ENCODE results near the gene CYP27B1.
"Not testable (repeated sequence)": the region's sequence is repeated elsewhere in the genome, so short reads cannot be mapped to it uniquely, and the experiment has no call there.

Gene CYP27B1

DNA sequence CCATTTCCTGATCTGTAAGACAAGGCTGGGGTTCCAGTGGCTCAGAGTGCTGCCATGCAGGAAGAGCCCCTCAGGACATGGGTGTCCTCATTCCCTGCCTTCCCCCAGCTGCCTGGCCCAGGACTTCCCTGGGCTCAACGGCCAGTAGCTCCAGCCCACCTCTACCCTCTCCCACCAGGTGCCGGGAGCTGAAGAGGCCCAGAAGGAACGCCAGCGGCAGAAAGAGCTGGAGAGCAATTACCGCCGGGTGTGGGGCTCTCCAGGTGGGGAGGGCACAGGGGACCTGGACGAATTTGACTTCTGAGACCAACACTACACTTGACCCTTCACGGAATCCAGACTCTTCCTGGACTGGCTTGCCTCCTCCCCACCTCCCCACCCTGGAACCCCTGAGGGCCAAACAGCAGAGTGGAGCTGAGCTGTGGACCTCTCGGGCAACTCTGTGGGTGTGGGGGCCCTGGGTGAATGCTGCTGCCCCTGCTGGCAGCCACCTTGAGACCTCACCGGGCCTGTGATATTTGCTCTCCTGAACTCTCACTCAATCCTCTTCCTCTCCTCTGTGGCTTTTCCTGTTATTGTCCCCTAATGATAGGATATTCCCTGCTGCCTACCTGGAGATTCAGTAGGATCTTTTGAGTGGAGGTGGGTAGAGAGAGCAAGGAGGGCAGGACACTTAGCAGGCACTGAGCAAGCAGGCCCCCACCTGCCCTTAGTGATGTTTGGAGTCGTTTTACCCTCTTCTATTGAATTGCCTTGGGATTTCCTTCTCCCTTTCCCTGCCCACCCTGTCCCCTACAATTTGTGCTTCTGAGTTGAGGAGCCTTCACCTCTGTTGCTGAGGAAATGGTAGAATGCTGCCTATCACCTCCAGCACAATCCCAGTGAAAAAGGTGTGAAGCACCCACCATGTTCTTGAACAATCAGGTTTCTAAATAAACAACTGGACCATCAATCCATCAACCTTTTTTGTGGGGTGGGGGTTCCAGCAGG lies 46.0 kb downstream of the CYP27B1 start:
- DNase-seq (ENCODE audit: low spot score) = no peak

DNA sequence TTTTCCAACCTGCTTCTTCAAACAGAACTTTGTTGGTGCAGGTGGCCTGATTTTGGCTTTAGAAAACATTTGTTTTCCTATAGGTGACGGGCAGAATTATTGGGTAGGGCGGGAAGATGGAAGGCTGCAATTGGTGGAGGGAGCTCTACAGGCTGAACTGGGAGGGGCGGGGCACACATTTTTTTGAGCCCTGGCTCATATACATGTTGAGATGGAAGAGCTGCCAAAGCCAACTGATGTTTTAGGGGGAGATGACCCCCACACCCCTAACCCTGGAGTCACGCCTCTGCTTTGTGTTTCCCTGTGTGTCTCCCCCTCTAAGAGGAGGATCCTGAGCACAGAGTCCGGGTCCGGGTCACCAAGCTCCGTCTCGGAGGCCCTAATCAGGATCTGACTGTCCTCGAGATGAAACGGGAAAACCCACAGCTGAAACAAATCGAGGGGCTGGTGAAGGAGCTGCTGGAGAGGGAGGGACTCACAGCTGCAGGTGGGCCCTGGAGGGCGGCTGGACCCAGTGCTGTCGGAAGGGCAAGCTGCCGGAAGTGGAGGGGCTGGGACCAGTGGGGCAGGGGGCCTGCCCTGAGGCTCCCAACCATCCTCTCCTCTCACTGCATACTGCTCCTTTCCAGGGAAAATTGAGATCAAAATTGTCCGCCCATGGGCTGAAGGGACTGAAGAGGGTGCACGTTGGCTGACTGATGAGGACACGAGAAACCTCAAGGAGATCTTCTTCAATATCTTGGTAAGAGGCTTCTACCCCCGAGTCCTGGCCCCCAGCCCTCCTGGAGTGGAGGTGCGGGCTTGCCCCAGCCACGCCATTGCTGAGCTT lies 46.9 kb downstream of the CYP27B1 start:
- DNase-seq (ENCODE audit: low spot score) = no peak

DNA sequence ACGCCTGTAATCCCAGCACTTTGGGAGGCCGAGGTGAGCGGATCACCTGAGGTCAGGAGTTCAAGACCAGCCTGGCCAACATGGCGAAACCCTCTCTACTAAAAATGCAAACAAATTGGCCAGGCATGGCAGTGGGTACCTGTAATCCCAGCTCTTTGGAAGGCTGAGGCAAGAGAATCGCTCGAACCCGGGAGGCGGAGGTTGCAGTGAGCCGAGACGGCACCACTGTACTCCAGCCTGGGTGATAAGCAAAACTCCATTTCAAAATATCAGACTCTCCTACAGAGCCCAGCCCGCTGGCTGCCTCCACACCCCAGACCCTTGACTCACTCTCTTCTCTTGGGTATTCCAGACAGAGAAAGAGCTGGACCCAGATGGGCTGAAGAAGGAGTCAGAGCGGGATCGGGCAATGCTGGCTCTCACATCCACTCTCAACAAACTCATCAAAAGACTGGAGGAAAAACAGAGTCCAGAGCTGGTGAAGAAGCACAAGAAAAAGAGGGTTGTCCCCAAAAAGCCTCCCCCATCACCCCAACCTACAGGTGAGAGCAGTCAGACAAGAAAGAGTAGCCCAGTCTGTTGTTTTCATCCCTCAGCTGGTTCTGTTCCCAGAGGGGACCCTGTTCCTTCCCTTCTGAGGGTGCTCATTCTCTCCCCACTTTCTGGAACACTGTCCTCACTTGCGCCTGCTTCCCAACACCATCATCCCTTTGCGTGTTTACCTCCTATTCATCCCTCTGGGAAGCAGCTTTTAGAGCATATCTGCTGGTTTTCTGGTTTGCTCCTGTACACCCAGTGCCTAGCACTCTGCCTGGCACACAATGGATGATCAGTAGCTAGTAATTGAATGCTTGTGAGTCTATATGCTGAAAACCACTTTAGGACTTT lies 48.0 kb downstream of the CYP27B1 start:
- no peak for DNase-seq (ENCODE audit: low spot score)

DNA sequence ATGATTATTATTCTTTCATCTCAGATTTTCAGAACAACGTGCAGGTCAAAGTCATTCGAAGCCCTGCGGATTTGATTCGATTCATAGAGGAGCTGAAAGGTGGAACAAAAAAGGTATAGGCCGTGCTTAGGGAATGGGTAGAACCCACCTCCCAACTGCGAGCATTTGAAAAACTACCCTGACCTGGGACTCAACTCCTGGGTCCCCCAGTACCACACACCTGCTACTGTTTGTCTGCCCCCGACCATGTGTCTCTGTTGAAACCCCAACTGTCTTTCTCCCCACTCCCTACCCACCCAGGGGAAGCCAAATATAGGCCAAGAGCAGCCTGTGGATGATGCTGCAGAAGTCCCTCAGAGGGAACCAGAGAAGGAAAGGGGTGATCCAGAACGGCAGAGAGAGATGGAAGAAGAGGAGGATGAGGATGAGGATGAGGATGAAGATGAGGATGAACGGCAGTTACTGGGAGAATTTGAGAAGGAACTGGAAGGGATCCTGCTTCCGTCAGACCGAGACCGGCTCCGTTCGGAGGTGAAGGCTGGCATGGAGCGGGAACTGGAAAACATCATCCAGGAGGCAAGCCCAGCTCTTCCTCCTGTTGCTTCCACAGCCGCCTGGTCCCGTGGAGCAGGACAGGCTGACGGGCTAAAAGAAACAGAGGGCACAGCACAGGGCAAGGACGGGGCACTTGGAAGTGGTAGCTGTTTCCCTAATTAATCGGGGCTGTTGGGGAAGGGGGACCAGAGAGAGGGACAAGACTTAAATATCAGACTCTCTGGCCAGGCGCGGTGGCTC lies 48.8 kb downstream of the CYP27B1 start:
- no peak for DNase-seq (ENCODE audit: low spot score)

DNA sequence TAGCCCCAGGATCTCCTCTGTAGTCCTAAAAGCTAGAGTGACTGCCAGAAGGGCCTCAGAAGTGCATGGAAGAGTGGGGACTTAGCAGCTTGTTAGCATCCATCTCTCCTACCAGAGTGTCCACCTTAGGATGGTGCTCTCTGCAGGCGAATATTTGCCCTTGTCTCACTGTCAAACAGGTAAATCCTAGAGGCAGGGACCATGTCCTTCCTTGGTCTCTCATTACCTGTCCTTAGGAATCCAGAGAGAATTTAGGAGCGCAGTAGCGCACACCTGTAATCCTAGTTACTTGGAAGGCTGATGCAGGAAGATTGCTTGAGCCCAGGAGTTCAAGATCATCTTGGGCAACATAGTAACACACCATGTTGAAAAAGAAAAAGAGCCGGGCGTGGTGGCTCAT lies 49.7 kb downstream of the CYP27B1 start:
- DNase-seq (ENCODE audit: low spot score) = no peak

DNA sequence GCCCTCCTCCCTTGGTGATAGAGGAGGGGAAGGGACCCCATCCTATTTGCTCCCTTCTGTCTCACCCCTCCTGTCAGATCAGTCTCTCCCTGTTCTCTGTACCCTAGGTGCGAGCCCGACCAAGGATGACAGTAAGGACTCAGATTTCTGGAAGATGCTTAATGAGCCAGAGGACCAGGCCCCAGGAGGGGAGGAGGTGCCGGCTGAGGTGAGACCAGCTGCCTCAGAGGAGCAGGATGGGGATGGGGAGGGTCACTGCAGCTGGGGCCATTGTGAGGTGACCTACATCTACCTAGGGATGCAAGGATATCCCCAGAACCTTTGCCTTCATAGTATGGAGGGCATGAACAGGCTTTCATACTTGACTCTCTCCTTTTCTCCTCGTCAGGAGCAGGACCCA lies 50.6 kb downstream of the CYP27B1 start:
- DNase-seq (ENCODE audit: low spot score) = no peak

DNA sequence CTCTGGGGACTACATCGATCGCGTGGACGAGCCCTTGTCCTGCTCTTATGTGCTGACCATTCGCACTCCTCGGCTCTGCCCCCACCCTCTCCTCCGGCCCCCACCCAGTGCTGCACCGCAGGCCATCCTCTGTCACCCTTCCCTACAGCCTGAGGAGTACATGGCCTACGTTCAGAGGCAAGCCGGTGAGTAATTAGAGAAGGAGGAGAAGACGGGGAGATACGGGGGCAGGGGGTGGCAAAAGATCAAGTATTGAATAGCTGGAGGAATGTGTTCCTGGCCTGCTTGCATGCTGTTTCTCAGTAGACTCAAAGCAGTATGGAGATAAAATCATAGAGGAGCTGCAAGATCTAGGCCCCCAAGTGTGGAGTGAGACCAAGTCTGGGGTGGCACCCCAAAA lies 51.1 kb downstream of the CYP27B1 start:
- DNase-seq (ENCODE audit: low spot score) = no peak

DNA sequence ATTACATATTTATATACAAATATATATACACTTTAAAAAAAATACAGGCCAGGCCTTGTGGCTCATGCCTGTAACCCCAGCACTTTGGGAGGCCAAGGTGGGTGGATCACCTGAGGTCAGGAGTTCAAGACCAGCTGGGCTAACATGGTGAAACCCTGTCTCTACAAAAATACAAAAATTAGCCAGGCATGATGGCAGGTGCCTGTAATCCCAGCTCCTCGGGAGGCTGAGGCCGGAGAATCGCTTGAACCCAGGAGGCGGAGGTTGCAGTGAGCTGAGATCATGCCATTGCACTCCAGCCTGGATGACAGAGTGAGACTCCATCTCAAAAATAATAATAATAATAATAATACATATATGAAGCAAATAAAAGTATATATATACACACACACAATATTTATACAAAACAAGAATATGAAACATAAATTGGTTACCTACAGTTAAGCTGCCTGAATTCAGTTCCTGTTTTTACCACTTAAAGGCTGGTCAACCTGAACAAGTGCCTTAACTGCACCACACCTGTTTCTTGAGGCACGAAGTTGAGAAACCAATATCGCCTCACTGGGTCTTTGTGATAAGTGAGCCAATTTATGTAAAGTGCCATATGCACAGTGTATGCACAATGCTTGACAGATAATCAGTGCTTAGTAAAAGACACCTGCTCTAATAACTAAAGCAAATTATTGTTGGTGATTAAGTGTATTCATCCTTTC lies 51.7 kb downstream of the CYP27B1 start:
- not testable (repeated sequence) for DNase-seq (ENCODE audit: low spot score)

DNA sequence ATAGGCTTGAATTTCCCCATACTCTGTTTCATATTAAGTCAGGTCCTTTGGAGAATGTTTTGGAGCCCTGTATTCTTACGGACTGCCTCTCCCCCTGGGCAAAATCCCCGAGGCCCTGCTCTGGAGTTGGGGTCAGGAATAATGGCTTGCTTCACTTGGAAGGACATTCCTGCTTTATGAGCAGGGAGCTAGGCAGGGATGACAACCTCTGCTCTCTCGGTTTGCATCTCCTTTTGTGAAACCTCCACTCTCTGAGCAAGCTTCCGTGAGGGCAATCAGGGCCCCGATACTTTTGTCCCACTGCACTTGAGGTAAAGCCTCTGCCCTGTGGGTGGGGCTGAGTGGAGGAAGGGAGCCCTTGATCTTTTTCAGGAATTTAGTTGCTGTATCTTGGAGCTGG lies 53.7 kb downstream of the CYP27B1 start:
- no peak for DNase-seq (ENCODE audit: low spot score)

DNA sequence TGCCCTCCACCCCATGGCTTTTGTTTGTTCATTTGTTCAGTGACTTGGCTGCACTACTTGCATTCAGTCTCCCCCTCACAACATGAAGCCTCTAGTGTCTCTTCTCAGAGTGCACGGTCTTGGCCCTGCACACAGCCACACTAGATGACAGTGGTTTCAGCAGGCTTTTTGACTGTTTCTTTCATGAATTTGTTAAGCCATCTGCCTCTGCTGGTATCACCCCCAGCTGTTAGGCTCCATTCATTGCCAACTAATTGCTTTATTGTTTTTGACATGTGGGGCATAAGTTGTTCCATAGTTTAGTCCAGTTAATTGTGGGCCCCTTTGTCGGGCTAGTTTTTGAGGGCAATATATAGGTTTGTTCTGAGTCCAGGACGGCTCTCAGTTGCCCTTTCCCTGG lies 54.2 kb downstream of the CYP27B1 start:
- no peak for DNase-seq (ENCODE audit: low spot score)

Measured in CD4-positive, alpha-beta T cell treated with Interleukin-15 for 4 hours (primary cell).